PFSK-1 (cell line): ENCODE data around the gene DKK2. TPM values are rescaled to one million over a fixed set of nuclear protein-coding genes. Genes with fewer than 3 reads are reported as not detected.

Experiments
- FOXP2 ChIP-seq: optimal IDR thresholded peaks from 2 replicates; pipeline ENCODE3; 2011; ENCODE audit warnings: borderline replicate concordance, control low read depth, inconsistent platforms; ENCODE audit not compliant: insufficient read depth; ENCODE audit errors: extremely low read length, extremely low read depth
- POLR2AphosphoS5 ChIP-seq: IDR thresholded peaks from 2 replicates; pipeline ENCODE4 v1.6.1; 2012; ENCODE audit warnings: low read depth, mild to moderate bottlenecking, control low read depth, low read length, moderate library complexity
- SIN3A ChIP-seq: IDR thresholded peaks from 2 replicates; pipeline ENCODE4 v1.6.1; 2012; ENCODE audit warnings: mild to moderate bottlenecking, low read length, moderate library complexity, borderline replicate concordance; ENCODE audit not compliant: insufficient read depth
- TAF1 ChIP-seq: IDR thresholded peaks from 2 replicates; pipeline ENCODE4 v1.6.1; 2012; ENCODE audit warnings: low read length, control low read depth, borderline replicate concordance; ENCODE audit not compliant: insufficient read depth
- polyA plus RNA-seq: library from polyadenylated mRNA; unstranded; fragments of >200 nt; gene quantifications from one replicate; pipeline ENCODE4 v1.2.1, GENCODE V29; 2012; ENCODE audit warnings: low read depth, missing spikeins; ENCODE audit not compliant: insufficient read length
- TF ChIP-seq, protein P1 (sequence below), 2 experiments: IDR thresholded peaks; 2 replicates each; pipeline versions ENCODE4 v1.6.1 to v1.8.0; 2011 to 2012; ENCODE audit warnings: low read depth in 2 of 2, low read length in 2 of 2, control low read depth in 1 of 2, inconsistent platforms in 1 of 2, mild to moderate bottlenecking in 1 of 2, moderate library complexity in 1 of 2; ENCODE audit not compliant: insufficient read depth in 1 of 2

Gene DKK2, protein sequence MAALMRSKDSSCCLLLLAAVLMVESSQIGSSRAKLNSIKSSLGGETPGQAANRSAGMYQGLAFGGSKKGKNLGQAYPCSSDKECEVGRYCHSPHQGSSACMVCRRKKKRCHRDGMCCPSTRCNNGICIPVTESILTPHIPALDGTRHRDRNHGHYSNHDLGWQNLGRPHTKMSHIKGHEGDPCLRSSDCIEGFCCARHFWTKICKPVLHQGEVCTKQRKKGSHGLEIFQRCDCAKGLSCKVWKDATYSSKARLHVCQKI
- polyA plus RNA-seq = 0.50 TPM

DNA sequence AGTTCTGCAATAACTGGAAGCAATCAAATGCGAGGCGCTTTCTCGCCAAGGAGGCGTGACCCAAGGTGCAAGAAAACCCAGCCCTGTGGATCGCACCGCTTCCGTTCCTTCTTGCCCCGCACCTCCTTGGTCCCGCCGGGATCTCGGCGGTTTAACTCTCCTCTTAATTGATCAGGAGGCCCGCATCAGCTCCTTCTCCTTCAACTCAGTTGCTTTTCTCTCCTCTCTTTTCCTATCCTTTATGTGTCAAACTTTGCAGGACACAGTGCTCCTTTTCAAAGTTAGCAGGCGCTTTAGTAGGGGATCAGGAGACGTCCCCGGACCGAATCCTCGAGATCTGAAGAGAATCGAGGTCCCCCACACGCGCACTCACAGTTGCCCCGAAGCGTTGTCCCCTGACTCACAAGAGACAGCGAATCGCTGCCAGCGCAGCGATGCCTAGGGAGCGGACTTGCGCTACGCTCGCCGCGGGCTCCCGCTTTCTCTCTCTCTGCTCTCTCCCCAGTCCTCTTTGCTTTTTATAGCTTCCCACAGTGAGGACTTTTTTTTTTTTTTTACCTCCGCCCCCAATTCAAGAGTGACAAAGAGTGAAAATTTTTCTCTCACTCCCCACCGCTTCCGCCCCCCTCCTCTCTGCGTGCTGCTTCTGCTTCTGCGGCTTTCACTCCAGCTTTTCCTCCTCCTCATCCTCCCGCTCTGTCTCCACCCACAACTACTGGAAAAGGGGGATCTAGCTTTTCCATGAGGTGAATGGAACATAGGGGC lies at the start of gene DKK2:
Gene DKK2 (minus strand): TSS at position 495 of the 765 bp plus-strand sequence. CDS start 722 bp downstream, outside the sequence.
- no peak for TF ChIP-seq FOXP2
- TF ChIP-seq POLR2AphosphoS5 = no peak
- TF ChIP-seq SIN3A = no peak
- TF ChIP-seq TAF1 = no peak
- TF ChIP-seq, protein P1, sequence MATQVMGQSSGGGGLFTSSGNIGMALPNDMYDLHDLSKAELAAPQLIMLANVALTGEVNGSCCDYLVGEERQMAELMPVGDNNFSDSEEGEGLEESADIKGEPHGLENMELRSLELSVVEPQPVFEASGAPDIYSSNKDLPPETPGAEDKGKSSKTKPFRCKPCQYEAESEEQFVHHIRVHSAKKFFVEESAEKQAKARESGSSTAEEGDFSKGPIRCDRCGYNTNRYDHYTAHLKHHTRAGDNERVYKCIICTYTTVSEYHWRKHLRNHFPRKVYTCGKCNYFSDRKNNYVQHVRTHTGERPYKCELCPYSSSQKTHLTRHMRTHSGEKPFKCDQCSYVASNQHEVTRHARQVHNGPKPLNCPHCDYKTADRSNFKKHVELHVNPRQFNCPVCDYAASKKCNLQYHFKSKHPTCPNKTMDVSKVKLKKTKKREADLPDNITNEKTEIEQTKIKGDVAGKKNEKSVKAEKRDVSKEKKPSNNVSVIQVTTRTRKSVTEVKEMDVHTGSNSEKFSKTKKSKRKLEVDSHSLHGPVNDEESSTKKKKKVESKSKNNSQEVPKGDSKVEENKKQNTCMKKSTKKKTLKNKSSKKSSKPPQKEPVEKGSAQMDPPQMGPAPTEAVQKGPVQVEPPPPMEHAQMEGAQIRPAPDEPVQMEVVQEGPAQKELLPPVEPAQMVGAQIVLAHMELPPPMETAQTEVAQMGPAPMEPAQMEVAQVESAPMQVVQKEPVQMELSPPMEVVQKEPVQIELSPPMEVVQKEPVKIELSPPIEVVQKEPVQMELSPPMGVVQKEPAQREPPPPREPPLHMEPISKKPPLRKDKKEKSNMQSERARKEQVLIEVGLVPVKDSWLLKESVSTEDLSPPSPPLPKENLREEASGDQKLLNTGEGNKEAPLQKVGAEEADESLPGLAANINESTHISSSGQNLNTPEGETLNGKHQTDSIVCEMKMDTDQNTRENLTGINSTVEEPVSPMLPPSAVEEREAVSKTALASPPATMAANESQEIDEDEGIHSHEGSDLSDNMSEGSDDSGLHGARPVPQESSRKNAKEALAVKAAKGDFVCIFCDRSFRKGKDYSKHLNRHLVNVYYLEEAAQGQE (IDR thresholded peaks at IDR 0.05; ENCODE audit: insufficient read depth in 1 of 2, low read depth in 2 of 2, low read length in 2 of 2) = no peak

DNA sequence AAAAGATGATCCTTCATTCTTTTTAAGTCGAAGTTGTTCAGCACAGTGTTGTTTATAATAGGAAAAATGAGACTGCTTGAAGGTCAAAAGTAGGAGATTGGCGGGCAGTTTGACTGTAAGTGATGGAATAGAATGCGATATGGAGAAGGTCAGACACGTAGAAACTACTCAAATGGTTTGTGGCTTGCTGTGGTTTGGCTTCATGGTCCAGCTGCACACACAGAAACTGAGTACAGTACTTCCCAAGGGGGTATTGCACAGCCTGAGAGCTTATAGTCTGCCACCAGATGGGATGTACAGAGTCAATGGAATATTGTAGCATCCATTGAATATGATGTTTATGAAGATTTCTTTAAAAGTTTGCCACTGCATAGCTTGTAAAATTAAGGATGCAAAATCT lies 41.1 kb upstream of the DKK2 start:
- TF ChIP-seq POLR2AphosphoS5 (no peak), FOXP2 (no peak), SIN3A (no peak), TAF1 (no peak)
- TF ChIP-seq, protein P1 (IDR thresholded peaks at IDR 0.05; ENCODE audit: insufficient read depth in 1 of 2, low read depth in 2 of 2, low read length in 2 of 2) = no peak

DNA sequence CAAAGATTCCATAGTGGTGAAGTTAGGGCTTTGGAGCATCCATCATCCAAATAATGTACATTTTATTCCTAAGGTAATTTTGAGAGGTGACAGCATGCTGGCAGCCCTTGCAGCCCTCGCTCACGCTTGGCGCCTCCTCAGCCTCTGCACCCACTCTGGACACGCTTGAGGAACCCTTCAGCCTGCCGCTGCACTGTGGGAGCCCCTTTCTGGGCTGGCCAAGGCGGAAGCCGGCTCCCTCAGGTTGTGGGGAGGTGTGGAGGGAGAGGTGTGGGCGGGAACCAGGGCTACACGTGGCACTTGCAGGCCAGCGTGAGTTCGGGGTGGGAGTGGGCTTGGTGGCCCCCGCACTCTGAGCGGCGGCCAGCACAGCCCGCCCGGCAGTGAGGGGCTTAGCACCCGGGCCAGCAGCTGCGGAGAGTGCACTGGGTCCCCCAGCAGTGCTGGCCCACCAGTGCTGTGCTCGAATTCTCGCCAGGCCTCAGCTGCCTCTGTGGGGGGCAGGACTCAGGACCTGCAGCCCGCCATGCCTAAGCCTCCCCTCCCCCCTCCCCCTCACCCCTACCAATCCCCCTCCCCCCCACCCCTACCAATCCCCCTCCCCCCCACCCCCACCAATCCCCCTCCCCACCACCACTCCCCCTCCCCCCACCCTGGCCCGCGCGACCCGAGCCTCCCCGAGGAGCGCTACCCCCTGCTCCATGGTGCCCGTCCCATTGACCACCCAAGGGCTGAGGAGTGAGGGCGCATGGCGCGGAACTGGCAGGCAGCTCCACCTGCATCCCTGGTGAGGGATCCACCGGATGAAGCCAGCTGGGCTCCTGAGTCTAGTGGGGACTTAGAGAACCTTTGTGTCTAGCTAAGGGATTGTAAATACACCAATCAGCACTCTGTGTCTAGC lies 37.0 kb upstream of the DKK2 start:
- TF ChIP-seq FOXP2 = no peak
- TF ChIP-seq, protein P1 (IDR thresholded peaks at IDR 0.05; ENCODE audit: insufficient read depth in 1 of 2, low read depth in 2 of 2, low read length in 2 of 2) = no peak
- no peak for TF ChIP-seq POLR2AphosphoS5
- TF ChIP-seq SIN3A = no peak

DNA sequence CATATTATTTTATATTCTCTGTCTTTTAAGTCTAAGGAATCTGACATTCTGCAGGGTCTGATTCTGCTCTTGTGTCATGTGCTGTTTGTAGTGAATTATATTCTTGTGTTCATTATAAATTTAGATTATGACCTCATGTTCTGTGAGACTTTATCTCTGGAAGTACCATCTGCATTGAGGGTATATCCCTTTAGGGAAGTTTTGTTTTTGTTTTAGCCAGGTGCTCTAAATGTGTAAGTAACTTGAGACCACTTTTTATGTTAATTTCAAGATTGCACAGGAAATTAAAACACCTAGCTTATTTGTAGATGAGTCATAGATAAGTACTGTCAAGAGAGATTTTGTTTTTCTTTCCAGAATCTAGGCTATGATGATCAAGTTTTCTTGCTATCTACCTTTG lies 35.0 kb upstream of the DKK2 start:
- TF ChIP-seq POLR2AphosphoS5 (no peak), FOXP2 (no peak), SIN3A (no peak), TAF1 (no peak)
- TF ChIP-seq, protein P1 (IDR thresholded peaks at IDR 0.05; ENCODE audit: insufficient read depth in 1 of 2, low read depth in 2 of 2, low read length in 2 of 2) = no peak
